Globus pallidus (tissue), 1 donor: ENCODE results near the gene HNRNPH3.

Source experiments
- DNase-seq: peaks from one replicate; pipeline ENCODE4 v3.0.0-alpha.2; 2015; ENCODE audit warnings: low spot score

The HNRNPH3 gene

GRCh38 chr10:68385740-68386139 is 53.9 kb downstream of the HNRNPH3 start:
- DNase-seq: no peak
